HFF-Myc (cell line): ENCODE results near the gene APOL1.

Experiments
- DNase-seq: peaks from one replicate; pipeline ENCODE4 v3.0.0-alpha.2; 2011; ENCODE audit warnings: low read depth; ENCODE audit errors: extremely low read depth
- H3K4me3 ChIP-seq: replicated peaks from 2 replicates; pipeline ENCODE4 v1.5.1; 2011; ENCODE audit warnings: low read depth, mild to moderate bottlenecking, control low read depth, low read length
- CTCF ChIP-seq: IDR thresholded peaks from 2 replicates; pipeline ENCODE4 v1.5.1; 2012; ENCODE audit warnings: mild to moderate bottlenecking, low read depth, low read length, control low read depth; ENCODE audit errors: missing control alignments

The APOL1 gene

GRCh38 chr22:36237462-36238372 is 15.2 kb upstream of the APOL1 start:
- TF ChIP-seq CTCF = no peak
- H3K4me3 ChIP-seq = peak overlapping the region; percentile 74
- DNase-seq = no peak

GRCh38 chr22:36238373-36239149 is 14.4 kb upstream of the APOL1 start:
- peak overlapping the region; percentile 74 for H3K4me3 ChIP-seq
- DNase-seq = no peak
- TF ChIP-seq CTCF = no peak

DNA sequence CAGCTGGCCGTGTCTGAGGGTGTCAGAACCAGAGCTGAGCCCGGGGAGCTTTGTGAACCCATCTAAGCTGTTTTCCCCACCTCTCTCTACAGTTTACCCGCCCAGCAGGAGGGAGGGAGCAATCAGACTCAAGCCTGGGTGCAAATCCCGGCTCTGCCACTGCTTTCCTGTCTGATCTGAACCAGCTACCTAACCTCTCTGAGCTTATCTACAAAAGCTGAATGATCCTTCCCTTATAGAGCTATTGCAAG is 13.9 kb upstream of the APOL1 start:
- DNase-seq = no peak
- TF ChIP-seq CTCF = no peak
- H3K4me3 ChIP-seq = peak overlapping the region; percentile 74

DNA sequence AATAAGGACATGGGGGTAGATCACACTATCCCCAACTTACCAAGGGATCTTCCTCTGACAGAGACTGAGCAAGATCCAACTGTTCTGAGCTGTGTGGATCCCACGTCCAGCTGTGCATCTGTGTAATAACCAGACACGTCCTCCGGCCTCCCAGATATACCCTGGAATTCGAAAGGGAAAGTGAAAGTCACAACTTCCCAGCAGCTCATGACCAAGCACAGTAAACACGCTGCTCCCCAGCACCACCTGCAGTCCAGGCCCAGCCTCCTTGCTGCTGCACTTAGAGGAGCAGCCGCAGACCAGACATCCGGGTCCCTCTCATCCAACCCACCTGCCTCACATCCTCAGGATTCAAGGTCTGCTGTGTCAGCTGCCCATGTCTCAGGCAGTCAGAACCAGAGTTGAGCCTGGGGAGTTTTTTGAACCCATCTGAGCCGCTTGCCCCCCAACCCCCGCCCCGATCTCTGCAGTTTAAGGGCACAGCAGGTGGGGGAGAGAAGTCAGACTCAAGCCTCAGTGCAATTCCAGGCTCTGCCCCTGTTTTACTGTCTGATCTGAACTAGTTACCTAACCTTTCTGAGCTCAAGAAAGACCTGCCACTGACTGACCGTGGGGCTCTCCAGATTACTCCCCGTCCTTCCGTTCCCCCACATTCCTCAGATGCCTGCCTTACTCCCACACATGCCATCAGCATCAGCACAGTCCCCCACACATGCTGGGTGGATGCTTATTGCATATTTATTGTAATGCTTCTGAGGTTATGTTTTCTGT is 13.3 kb upstream of the APOL1 start, which contains the start of gene APOL2:
Gene APOL2 (minus strand): TSS at position 127 of the 771 bp plus-strand sequence. CDS start 6,365 bp downstream, outside the sequence.
- DNase-seq = peak; percentile 83
- peak within 1 kb of the TSS; percentile 74 for H3K4me3 ChIP-seq
- peak; percentile 69 for TF ChIP-seq CTCF

GRCh38 chr22:36243986-36244385 is 8.9 kb upstream of the APOL1 start:
- DNase-seq = no peak
- no peak overlapping the region for H3K4me3 ChIP-seq
- TF ChIP-seq CTCF = no peak

- TF ChIP-seq CTCF = no peak
- H3K4me3 ChIP-seq = no peak overlapping the region
- DNase-seq = no peak
These were observed 8.2 kb upstream of the APOL1 start for GRCh38 chr22:36244522-36245391.
